ENCODE measurements around the gene CHML. TPM values are rescaled to one million over a fixed set of nuclear protein-coding genes. Genes with fewer than 3 reads are reported as not detected.

The CHML gene
- total and polyA plus RNA-seq, 10 of the 15 experiments (the other 5 are each of a cell fraction or from before 2014, with no cell fraction given) = 2.0 to 15.5 (median 6.0) TPM

GRCh38 chr1:241630005-241630404, 10.2 kb downstream of the CHML start:
- ChIA-PET POLR2A (no interaction called here), RAD21 (ENCODE audit: unreplicated experiment) (no interaction called here), SMC1A (ENCODE audit: uncharacterized antibody, unreplicated experiment) (interaction anchor here (1.2 to 1.8 kb wide), 2 partner anchors 20 to 96 kb away, joined by 3 to 7 read pairs; no protein-coding TSS in a partner anchor), CTCF (interaction anchor here (0.9 to 2.1 kb wide), 4 partner anchors 19 to 100 kb away, joined by 3 to 16 read pairs (median 3); partner anchors contain the start of gene KMO)
- DNase-seq (ENCODE audit: low read depth, low spot score) (no peak), ATAC-seq (no peak), FAIRE-seq (no peak)
- BruUV-seq (replicated peaks) = no TSS peak
- Histone ChIP-seq H3K4me2 (ENCODE audit: control insufficient read depth, insufficient read depth) (no peak overlapping the region), H3K79me2 (ENCODE audit: control insufficient read depth, insufficient read depth, low read length) (no peaks in the 10 kb centered on the region; the same call in 1 of the 2 replicates), H3K27ac (ENCODE audit: control insufficient read depth, insufficient read depth) (no peak overlapping the region), H3K4me1 (ENCODE audit: control insufficient read depth, insufficient read depth, low read length) (peaks cover 3% of the 10 kb centered on the region), H2AFZ (ENCODE audit: control insufficient read depth, low read depth, low read length) (no peak overlapping the region), H4K20me1 (ENCODE audit: control insufficient read depth, insufficient read depth) (no peaks in the 10 kb centered on the region), H3K36me3 (ENCODE audit: control insufficient read depth in 2 of 2, insufficient read depth in 2 of 2, low read length in 1 of 2) (no peaks in the 10 kb centered on the region; a peak in 1 of 4 replicates), H3K9ac (ENCODE audit: control insufficient read depth, insufficient read depth, low read length) (no peak overlapping the region), H3K9me3 (replicated peaks; ENCODE audit: control insufficient read depth, insufficient read depth, low read length) (no peaks in the 10 kb centered on the region), H3K27me3 (replicated peaks in 1 of 2; ENCODE audit: control insufficient read depth in 2 of 2, insufficient read depth in 2 of 2, low read length in 1 of 2) (no peaks in the 10 kb centered on the region), H3K4me3 (no peak overlapping the region)
- intact Hi-C loops (cut with micrococcal nuclease; ENCODE audit: unreplicated experiment) (no loop called here), in situ Hi-C loops (cut with MboI) (no loop called here)
- TF ChIP-seq, protein P1, sequence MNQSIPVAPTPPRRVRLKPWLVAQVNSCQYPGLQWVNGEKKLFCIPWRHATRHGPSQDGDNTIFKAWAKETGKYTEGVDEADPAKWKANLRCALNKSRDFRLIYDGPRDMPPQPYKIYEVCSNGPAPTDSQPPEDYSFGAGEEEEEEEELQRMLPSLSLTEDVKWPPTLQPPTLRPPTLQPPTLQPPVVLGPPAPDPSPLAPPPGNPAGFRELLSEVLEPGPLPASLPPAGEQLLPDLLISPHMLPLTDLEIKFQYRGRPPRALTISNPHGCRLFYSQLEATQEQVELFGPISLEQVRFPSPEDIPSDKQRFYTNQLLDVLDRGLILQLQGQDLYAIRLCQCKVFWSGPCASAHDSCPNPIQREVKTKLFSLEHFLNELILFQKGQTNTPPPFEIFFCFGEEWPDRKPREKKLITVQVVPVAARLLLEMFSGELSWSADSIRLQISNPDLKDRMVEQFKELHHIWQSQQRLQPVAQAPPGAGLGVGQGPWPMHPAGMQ (IDR thresholded peaks at IDR 0.05; ENCODE audit: borderline replicate concordance) = no peak
- TF ChIP-seq, protein P2, sequence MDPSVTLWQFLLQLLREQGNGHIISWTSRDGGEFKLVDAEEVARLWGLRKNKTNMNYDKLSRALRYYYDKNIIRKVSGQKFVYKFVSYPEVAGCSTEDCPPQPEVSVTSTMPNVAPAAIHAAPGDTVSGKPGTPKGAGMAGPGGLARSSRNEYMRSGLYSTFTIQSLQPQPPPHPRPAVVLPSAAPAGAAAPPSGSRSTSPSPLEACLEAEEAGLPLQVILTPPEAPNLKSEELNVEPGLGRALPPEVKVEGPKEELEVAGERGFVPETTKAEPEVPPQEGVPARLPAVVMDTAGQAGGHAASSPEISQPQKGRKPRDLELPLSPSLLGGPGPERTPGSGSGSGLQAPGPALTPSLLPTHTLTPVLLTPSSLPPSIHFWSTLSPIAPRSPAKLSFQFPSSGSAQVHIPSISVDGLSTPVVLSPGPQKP (IDR thresholded peaks at IDR 0.05; ENCODE audit: low read depth, low read length) = no peak
- TF ChIP-seq MYC (IDR thresholded peaks at IDR 0.05; ENCODE audit: insufficient read depth, insufficient read length, insufficient replicate concordance, low read length, severe bottlenecking) = no peak

Data from GM12878 (cell line).